ENCODE results near the gene MAP2.

Gene MAP2

DNA sequence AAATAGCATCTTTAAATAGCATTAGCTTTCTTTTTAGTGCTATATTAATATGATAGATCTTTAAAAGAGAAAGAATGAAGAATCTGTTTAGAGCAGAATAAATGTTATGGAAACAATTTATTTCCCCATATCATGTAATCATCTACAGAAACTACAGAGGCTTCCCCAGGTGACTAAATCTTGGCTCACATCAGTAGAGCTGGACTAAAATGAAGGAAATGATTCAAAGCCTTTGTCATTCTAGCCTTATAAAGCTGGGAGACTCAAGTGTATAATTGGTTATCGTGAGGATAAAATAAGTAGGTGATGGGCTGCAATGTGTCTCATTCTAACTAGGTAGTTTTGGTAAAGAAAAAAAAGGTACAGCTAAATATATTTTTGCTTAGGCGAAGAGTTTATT lies 264.5 kb downstream of the MAP2 start:
- Histone ChIP-seq H2BK15ac (ENCODE audit: low read length) (no peak overlapping the region), H3K18ac (ENCODE audit: low read length) (no peak overlapping the region), H3K23ac (ENCODE audit: low read depth, low read length, poor library complexity) (no peak overlapping the region), H2BK120ac (ENCODE audit: low read depth, low read length) (no peak overlapping the region), H2AK5ac (ENCODE audit: low read depth, low read length) (no peak overlapping the region), H4K8ac (ENCODE audit: low read depth, low read length) (no peak overlapping the region), H3K9ac (ENCODE audit: low read depth, low read length, poor library complexity) (no peak overlapping the region), H2BK5ac (ENCODE audit: low read length) (no peak overlapping the region), H3K4me3 (ENCODE audit: low read length in 2 of 2) (no peak overlapping the region), H3K4me2 (ENCODE audit: insufficient read depth, low read length, poor library complexity, severe bottlenecking) (no peak overlapping the region), H2AFZ (ENCODE audit: low read length) (no peak overlapping the region), H3K27me3 (ENCODE audit: control insufficient read depth in 3 of 3, insufficient read depth in 3 of 3, low read depth in 1 of 3, low read length in 3 of 3) (no peaks in the 10 kb centered on the region), H3K14ac (ENCODE audit: low read length) (no peak overlapping the region), H3K79me1 (ENCODE audit: low read depth, low read length) (peaks cover 3% of the 10 kb centered on the region), H3K27ac (replicated peaks; ENCODE audit: low read length) (no peak overlapping the region), H3K4me1 (ENCODE audit: control insufficient read depth in 2 of 2, insufficient read depth in 1 of 2, low read depth in 1 of 2, low read length in 2 of 2) (peaks cover 4 to 7% of the 10 kb centered on the region in 2 donors), H3K9me3 (replicated peaks in 1 of 2; ENCODE audit: control insufficient read depth in 2 of 2, insufficient read depth in 1 of 2, low read depth in 1 of 2, low read length in 2 of 2) (peaks cover 15 to 31% of the 10 kb centered on the region in 2 donors), H3K36me3 (replicated peaks in 1 of 2; ENCODE audit: control insufficient read depth in 2 of 2, insufficient read depth in 2 of 2, low read length in 2 of 2) (peaks cover 28 to 99% of the 10 kb centered on the region in 2 donors), H4K91ac (ENCODE audit: low read depth, low read length, poor library complexity) (no peak overlapping the region), H2BK12ac (ENCODE audit: low read length) (no peak overlapping the region), H3K4ac (ENCODE audit: low read length) (no peak overlapping the region)
- no CpG with 5 or more reads among the region's 2 CpGs for WGBS, 2 donors (ENCODE audit: extremely low coverage in 2 of 2, insufficient read length in 2 of 2, insufficient replicate concordance in 1 of 2)
- DNase-seq (ENCODE audit: low spot score) = no peak

GRCh38 chr2:209690029-209690754 lies 266.3 kb downstream of the MAP2 start:
- no peak overlapping the region for H2BK120ac ChIP-seq (ENCODE audit: low read depth, low read length)

GRCh38 chr2:209694748-209695147 lies 270.9 kb downstream of the MAP2 start:
- H3K27ac ChIP-seq (replicated peaks; ENCODE audit: low read length) = no peak overlapping the region
- H3K4ac ChIP-seq (ENCODE audit: low read length) = no peak overlapping the region
- H3K27me3 ChIP-seq (ENCODE audit: control insufficient read depth in 3 of 3, insufficient read depth in 3 of 3, low read depth in 1 of 3, low read length in 3 of 3) = no peaks in the 10 kb centered on the region
- DNase-seq (ENCODE audit: low spot score) = no peak
- H4K8ac ChIP-seq (ENCODE audit: low read depth, low read length) = no peak overlapping the region
- no peak overlapping the region for H2AFZ ChIP-seq (ENCODE audit: low read length)
- H3K79me1 ChIP-seq (ENCODE audit: low read depth, low read length) = no peaks in the 10 kb centered on the region
- H2AK5ac ChIP-seq (ENCODE audit: low read depth, low read length) = no peak overlapping the region
- no peak overlapping the region for H4K91ac ChIP-seq (ENCODE audit: low read depth, low read length, poor library complexity)
- H2BK15ac ChIP-seq (ENCODE audit: low read length) = no peak overlapping the region
- H3K23ac ChIP-seq (ENCODE audit: low read depth, low read length, poor library complexity) = no peak overlapping the region
- no peak overlapping the region for H3K14ac ChIP-seq (ENCODE audit: low read length)
- H3K9ac ChIP-seq (ENCODE audit: low read depth, low read length, poor library complexity) = no peak overlapping the region
- H3K4me2 ChIP-seq (ENCODE audit: insufficient read depth, low read length, poor library complexity, severe bottlenecking) = no peak overlapping the region
- H3K36me3 ChIP-seq (replicated peaks in 1 of 2; ENCODE audit: control insufficient read depth in 2 of 2, insufficient read depth in 2 of 2, low read length in 2 of 2) = peaks cover 26 to 98% of the 10 kb centered on the region in 2 donors
- H2BK120ac ChIP-seq (ENCODE audit: low read depth, low read length) = no peak overlapping the region
- no CpG with 5 or more reads among the region's 8 CpGs for WGBS, 2 donors (ENCODE audit: extremely low coverage in 2 of 2, insufficient read length in 2 of 2, insufficient replicate concordance in 1 of 2)
- no peak overlapping the region for H2BK5ac ChIP-seq (ENCODE audit: low read length)
- no peak overlapping the region for H3K4me3 ChIP-seq (ENCODE audit: low read length in 2 of 2)
- H2BK12ac ChIP-seq (ENCODE audit: low read length) = no peak overlapping the region
- H3K4me1 ChIP-seq (ENCODE audit: control insufficient read depth in 2 of 2, insufficient read depth in 1 of 2, low read depth in 1 of 2, low read length in 2 of 2) = no peaks in the 10 kb centered on the region
- peaks cover 27 to 48% of the 10 kb centered on the region in 2 donors for H3K9me3 ChIP-seq (replicated peaks in 1 of 2; ENCODE audit: control insufficient read depth in 2 of 2, insufficient read depth in 1 of 2, low read depth in 1 of 2, low read length in 2 of 2)
- H3K18ac ChIP-seq (ENCODE audit: low read length) = no peak overlapping the region

More at GRCh38 chr2:209690029-209690754, 266.3 kb downstream of the MAP2 start:
- no peak overlapping the region for H3K4ac ChIP-seq (ENCODE audit: low read length)
- H3K36me3 ChIP-seq (replicated peaks in 1 of 2; ENCODE audit: control insufficient read depth in 2 of 2, insufficient read depth in 2 of 2, low read length in 2 of 2) = peaks cover 33 to 99% of the 10 kb centered on the region in 2 donors
- no peak overlapping the region for H2BK5ac ChIP-seq (ENCODE audit: low read length)
- DNase-seq (ENCODE audit: low spot score) = no peak
- H3K79me1 ChIP-seq (ENCODE audit: low read depth, low read length) = peaks cover 3% of the 10 kb centered on the region
- H3K18ac ChIP-seq (ENCODE audit: low read length) = no peak overlapping the region
- H3K27ac ChIP-seq (replicated peaks; ENCODE audit: low read length) = no peak overlapping the region
- H3K9me3 ChIP-seq (replicated peaks in 1 of 2; ENCODE audit: control insufficient read depth in 2 of 2, insufficient read depth in 1 of 2, low read depth in 1 of 2, low read length in 2 of 2) = peaks cover 27 to 48% of the 10 kb centered on the region in 2 donors
- H4K8ac ChIP-seq (ENCODE audit: low read depth, low read length) = no peak overlapping the region
- H3K4me2 ChIP-seq (ENCODE audit: insufficient read depth, low read length, poor library complexity, severe bottlenecking) = no peak overlapping the region
- H2AK5ac ChIP-seq (ENCODE audit: low read depth, low read length) = no peak overlapping the region
- no peak overlapping the region for H2AFZ ChIP-seq (ENCODE audit: low read length)
- H3K23ac ChIP-seq (ENCODE audit: low read depth, low read length, poor library complexity) = no peak overlapping the region
- H2BK15ac ChIP-seq (ENCODE audit: low read length) = no peak overlapping the region
- no peak overlapping the region for H3K9ac ChIP-seq (ENCODE audit: low read depth, low read length, poor library complexity)
- no peaks in the 10 kb centered on the region for H3K27me3 ChIP-seq (ENCODE audit: control insufficient read depth in 3 of 3, insufficient read depth in 3 of 3, low read depth in 1 of 3, low read length in 3 of 3)
- peaks cover 4 to 7% of the 10 kb centered on the region in 2 donors for H3K4me1 ChIP-seq (ENCODE audit: control insufficient read depth in 2 of 2, insufficient read depth in 1 of 2, low read depth in 1 of 2, low read length in 2 of 2)
- WGBS, 2 donors (ENCODE audit: extremely low coverage in 2 of 2, insufficient read length in 2 of 2, insufficient replicate concordance in 1 of 2) = no CpG with 5 or more reads among the region's 10 CpGs
- no peak overlapping the region for H4K91ac ChIP-seq (ENCODE audit: low read depth, low read length, poor library complexity)
- H2BK12ac ChIP-seq (ENCODE audit: low read length) = no peak overlapping the region
- no peak overlapping the region for H3K14ac ChIP-seq (ENCODE audit: low read length)
- no peak overlapping the region for H3K4me3 ChIP-seq (ENCODE audit: low read length in 2 of 2)

DNA sequence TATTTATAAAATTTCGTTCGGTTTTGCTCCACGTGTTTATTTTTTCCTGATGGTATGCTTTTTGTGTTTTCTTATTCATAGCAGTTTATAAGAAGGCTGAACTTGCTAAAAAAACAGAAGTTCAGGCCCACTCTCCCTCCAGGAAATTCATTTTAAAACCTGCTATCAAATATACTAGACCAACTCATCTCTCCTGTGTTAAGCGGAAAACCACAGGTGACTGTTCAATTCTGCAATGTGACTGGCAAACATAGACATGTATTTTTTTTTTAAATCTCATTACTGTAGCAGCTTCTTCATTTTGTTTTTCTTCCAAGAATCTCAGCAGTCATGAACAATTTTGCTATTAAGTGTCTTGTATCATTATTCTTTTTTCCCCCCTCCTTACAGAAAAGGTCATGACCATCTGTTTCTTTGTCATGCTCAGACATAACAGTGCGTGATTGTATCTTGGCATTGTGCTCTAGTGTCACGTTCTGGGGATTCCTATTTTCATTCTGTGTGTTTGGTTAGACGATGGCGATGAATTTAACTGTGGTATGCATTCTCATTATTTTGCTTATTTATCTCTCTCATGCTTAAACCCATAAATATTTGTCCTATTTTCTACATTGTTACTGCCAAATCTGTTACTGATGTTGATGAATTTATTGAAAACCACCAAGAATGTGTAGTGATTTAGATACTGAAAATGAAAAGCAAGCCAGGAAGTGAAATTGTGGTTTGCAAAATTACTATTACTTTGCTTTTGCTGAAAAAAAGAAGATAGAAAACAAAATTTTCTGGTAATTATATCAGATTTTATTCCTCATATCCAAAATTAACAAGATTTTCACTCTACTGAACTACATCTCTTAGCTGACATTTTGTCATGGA lies 273.2 kb downstream of the MAP2 start:
- Histone ChIP-seq H3K18ac (ENCODE audit: low read length) (no peak overlapping the region), H2BK15ac (ENCODE audit: low read length) (no peak overlapping the region), H2BK12ac (ENCODE audit: low read length) (no peak overlapping the region), H2AFZ (ENCODE audit: low read length) (no peak overlapping the region), H3K23ac (ENCODE audit: low read depth, low read length, poor library complexity) (no peak overlapping the region), H3K27me3 (ENCODE audit: control insufficient read depth in 3 of 3, insufficient read depth in 3 of 3, low read depth in 1 of 3, low read length in 3 of 3) (no peaks in the 10 kb centered on the region), H3K4me1 (ENCODE audit: control insufficient read depth in 2 of 2, insufficient read depth in 1 of 2, low read depth in 1 of 2, low read length in 2 of 2) (no peaks in the 10 kb centered on the region), H3K79me1 (ENCODE audit: low read depth, low read length) (no peaks in the 10 kb centered on the region), H2BK5ac (ENCODE audit: low read length) (no peak overlapping the region), H3K4me3 (ENCODE audit: low read length in 2 of 2) (no peak overlapping the region), H3K4ac (ENCODE audit: low read length) (no peak overlapping the region), H3K14ac (ENCODE audit: low read length) (no peak overlapping the region), H3K9ac (ENCODE audit: low read depth, low read length, poor library complexity) (no peak overlapping the region), H3K4me2 (ENCODE audit: insufficient read depth, low read length, poor library complexity, severe bottlenecking) (no peak overlapping the region), H3K9me3 (replicated peaks in 1 of 2; ENCODE audit: control insufficient read depth in 2 of 2, insufficient read depth in 1 of 2, low read depth in 1 of 2, low read length in 2 of 2) (peaks cover 23 to 28% of the 10 kb centered on the region in 2 donors), H3K27ac (replicated peaks; ENCODE audit: low read length) (no peak overlapping the region), H2BK120ac (ENCODE audit: low read depth, low read length) (no peak overlapping the region), H2AK5ac (ENCODE audit: low read depth, low read length) (no peak overlapping the region), H4K8ac (ENCODE audit: low read depth, low read length) (no peak overlapping the region), H4K91ac (ENCODE audit: low read depth, low read length, poor library complexity) (no peak overlapping the region), H3K36me3 (replicated peaks in 1 of 2; ENCODE audit: control insufficient read depth in 2 of 2, insufficient read depth in 2 of 2, low read length in 2 of 2) (peaks cover 20 to 98% of the 10 kb centered on the region in 2 donors)
- no peak for DNase-seq (ENCODE audit: low spot score)
- WGBS, 2 donors (ENCODE audit: extremely low coverage in 2 of 2, insufficient read length in 2 of 2, insufficient replicate concordance in 1 of 2) = no CpG with 5 or more reads among the region's 8 CpGs
